IPS-18c (cell line): ENCODE results near the gene WASF3.
"Not testable (repeated sequence)": the region's sequence is repeated elsewhere in the genome, so short reads cannot be mapped to it uniquely, and the experiment has no call there.

Source experiments
- H3K4me3 ChIP-seq: 2 replicates; pipeline ENCODE4 v1.7.0; 2013; ENCODE audit warnings: low read depth, mild to moderate bottlenecking, low read length, moderate library complexity; ENCODE audit not compliant: insufficient read depth
- H3K9me3 ChIP-seq: one replicate; pipeline ENCODE4 v1.6.1; 2013; ENCODE audit warnings: mild to moderate bottlenecking, low read length, moderate library complexity; ENCODE audit not compliant: control insufficient read depth, insufficient read depth

Gene WASF3

GRCh38 chr13:26601669-26602068 lies 44.2 kb downstream of the WASF3 start:
- no peaks in the 10 kb centered on the region for H3K9me3 ChIP-seq

DNA sequence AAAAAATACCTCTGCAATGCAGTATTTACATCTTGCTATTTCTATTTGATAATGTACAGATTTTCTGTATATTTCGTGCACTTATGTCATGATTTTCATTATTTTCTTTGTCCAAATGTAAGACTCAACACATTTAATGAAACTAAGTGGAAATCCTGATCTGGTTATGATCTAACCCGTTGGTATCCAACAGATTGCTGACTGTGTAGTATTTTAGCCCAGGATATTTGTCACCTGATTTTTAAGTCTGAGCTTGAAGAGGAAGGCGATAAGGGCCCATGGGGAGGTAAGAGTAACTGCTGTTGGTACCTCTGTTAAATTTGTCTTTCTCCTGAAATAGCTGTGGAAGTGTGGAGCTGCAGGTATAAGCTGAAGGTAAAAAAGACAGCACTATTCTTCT lies 45.3 kb downstream of the WASF3 start:
- no peak overlapping the region for H3K4me3 ChIP-seq

More at GRCh38 chr13:26601669-26602068, 44.2 kb downstream of the WASF3 start:
- no peak overlapping the region for H3K4me3 ChIP-seq

GRCh38 chr13:26604784-26605545 lies 47.5 kb downstream of the WASF3 start:
- no peaks in the 10 kb centered on the region for H3K9me3 ChIP-seq
- H3K4me3 ChIP-seq, result no peak overlapping the region

More for the DNA sequence above, 45.3 kb downstream of the WASF3 start:
- H3K9me3 ChIP-seq, result no peaks in the 10 kb centered on the region

DNA sequence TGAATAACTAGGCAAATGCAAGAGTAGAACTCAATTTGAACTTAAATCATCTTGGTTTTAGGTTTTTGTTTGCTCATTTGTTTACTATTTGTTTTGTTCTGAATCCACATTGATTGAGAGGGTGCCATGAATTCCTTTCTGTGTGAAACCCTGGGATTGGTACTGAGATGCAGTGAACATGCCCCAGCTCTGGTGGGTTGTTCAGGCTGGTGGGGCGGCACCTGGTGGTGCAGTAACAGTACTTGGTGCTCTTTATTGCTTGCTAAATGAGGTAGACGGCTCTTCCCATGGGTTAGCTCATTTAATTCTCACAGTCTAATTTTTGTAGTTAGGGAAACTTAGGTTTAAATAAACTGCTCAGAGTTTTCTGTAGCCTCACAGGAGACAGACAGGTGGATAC lies 48.4 kb downstream of the WASF3 start:
- no peaks in the 10 kb centered on the region for H3K9me3 ChIP-seq
- no peak overlapping the region for H3K4me3 ChIP-seq

GRCh38 chr13:26606631-26607030 lies 49.1 kb downstream of the WASF3 start:
- H3K9me3 ChIP-seq, result no peaks in the 10 kb centered on the region
- no peak overlapping the region for H3K4me3 ChIP-seq

- H3K4me3 ChIP-seq, result no peak overlapping the region
- H3K9me3 ChIP-seq, result no peaks in the 10 kb centered on the region
Measured at GRCh38 chr13:26614721-26615120, 57.2 kb downstream of the WASF3 start.

DNA sequence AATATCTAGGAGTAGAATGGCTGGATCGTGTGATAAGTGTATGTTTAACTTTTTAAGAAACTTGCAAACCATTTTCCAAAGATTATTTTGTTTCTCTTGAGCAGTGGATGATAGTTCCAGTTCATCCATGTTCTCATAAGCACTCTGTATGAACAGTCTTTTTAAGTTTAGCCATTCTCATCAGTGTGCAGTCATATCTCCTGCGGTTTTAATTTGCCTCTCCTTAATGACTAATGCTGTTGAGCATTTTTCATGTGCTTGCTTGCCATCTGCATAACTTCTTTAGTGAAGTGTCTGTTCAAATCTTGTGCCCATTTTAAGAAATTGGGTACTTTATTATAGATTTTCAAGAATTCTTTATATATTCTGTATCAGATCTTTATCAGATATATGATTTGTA lies 58.6 kb downstream of the WASF3 start:
- Histone ChIP-seq H3K9me3 (no peaks in the 10 kb centered on the region), H3K4me3 (no peak overlapping the region)

- no peak overlapping the region for H3K4me3 ChIP-seq
- H3K9me3 ChIP-seq, result peaks cover 3% of the 10 kb centered on the region
Measured at GRCh38 chr13:26618726-26619125, 61.2 kb downstream of the WASF3 start.

DNA sequence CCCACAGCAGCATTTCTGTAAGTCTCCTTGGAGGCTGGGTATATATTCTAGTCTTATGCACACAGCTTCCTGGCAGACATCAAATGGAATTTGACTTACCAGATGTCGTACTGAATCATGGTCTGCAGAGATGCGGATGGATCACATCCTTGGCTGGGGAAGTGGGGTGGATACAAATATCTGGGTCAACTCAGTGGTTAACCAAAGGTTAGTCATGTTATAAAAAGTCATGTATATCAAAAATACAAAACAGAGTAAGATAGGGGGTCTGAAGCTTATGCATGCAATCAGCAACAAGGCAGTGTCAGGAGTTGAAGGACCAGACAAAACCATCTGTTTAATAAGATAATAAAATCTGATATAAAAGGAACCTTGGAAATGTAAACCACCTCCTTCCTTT lies 61.9 kb downstream of the WASF3 start:
- Histone ChIP-seq H3K9me3 (peaks cover 3% of the 10 kb centered on the region), H3K4me3 (no peak overlapping the region)

DNA sequence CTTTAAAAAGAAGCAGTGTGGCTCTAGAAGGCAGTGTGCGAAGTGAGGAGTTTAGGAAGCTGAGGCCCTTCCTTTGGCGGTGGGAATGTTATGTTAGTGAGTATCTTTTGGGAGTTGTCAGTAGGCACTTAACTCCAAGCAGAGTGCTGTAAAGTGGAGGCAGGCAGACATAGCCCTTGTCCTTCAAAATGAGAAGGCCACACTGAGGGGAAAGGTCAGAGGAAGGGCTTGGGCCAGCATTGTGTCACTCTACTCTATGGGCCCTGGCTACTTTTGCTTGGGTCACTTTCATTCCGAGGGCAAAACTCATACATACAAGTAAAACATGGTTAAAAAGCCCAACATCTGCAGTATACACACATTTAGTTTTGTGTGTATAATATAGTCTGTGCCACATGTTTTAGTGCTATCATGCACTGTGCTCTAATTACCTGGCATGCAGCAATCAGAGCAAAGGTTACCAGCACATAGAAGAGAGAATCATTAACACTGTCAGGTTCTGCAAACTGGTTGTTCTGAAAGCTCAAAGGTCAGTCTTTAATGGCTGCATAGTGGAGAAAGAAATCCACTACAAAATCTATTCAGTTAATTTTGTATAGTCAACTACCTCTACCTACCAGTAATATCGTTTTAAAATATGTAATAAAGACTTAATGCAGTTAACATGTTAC lies 64.4 kb downstream of the WASF3 start:
- peaks cover 3% of the 10 kb centered on the region for H3K9me3 ChIP-seq
- H3K4me3 ChIP-seq, result no peak overlapping the region

GRCh38 chr13:26623125-26623524 lies 65.6 kb downstream of the WASF3 start:
- H3K9me3 ChIP-seq, result peaks cover 3% of the 10 kb centered on the region

DNA sequence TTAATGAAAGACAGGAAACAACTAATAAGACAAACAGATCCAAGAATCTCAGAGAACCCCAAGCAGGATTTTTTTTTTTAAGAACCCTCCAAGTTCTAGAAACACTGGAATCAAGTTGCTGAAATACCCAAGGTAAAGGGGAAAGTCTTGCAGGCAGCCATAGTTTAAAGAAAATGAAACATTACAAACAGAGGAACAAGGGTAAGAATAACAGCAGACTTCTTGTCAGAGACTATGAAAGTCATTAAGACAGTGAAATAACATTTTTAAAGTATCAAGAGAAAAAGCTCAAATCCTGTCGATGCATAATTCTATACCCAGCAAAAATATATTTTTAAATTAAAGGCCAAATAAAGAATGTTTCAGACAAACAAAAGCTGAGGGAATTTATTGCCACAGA lies 67.1 kb downstream of the WASF3 start:
- H3K4me3 ChIP-seq, result no peak overlapping the region
- H3K9me3 ChIP-seq, result peaks cover 5% of the 10 kb centered on the region

More at GRCh38 chr13:26623125-26623524, 65.6 kb downstream of the WASF3 start:
- H3K4me3 ChIP-seq, result no peak overlapping the region

DNA sequence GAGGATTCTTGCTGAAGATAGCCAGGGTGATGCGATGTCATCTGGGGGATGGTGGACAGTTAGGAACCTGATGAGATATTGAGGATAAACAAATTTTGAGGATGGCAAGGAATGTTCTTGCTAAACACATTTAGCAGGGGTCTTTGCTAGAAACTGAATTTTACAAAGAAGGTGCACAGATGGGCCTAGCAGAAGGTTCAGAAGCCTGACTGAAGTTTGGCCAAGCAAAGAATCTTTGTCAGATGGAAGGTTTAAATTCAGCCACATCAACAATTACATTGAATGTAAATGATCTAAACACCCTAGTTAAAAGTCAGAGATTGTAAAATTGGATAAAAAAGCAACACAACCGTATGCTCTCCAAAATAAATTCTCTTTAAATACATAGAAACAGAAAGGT lies 68.8 kb downstream of the WASF3 start:
- H3K4me3 ChIP-seq, result no peak overlapping the region
- H3K9me3 ChIP-seq, result peaks cover 5% of the 10 kb centered on the region

GRCh38 chr13:26628706-26629105 lies 71.2 kb downstream of the WASF3 start:
- Histone ChIP-seq H3K9me3 (peaks cover 2% of the 10 kb centered on the region), H3K4me3 (no peak overlapping the region)

DNA sequence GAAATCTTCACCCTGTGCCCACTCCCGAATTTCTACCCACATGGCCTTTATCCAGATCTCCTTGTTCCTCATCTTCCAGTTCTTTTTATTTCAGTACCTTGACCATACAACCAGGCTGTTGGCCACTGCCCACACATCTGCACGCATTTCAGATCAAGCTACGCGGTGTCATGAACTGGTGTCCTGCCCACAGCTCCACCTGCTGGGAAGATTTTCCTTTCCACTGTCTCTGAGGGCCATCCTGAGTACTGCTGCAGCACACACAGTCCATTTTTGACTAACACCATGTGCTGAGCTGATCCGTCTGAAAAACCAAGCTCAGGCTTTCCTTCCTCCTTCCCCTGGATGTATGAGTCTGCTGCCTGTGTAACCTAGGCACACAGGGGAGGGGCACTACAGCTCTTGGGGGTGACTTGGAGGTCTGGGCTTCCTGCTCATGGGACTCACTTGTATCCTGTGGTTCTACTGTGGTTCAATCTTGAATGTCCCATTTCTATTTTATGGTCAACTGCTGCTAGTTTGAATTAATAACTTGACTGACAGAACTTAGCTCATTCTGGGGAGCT lies 71.9 kb downstream of the WASF3 start:
- no peak overlapping the region for H3K4me3 ChIP-seq
- peaks cover 3% of the 10 kb centered on the region for H3K9me3 ChIP-seq

DNA sequence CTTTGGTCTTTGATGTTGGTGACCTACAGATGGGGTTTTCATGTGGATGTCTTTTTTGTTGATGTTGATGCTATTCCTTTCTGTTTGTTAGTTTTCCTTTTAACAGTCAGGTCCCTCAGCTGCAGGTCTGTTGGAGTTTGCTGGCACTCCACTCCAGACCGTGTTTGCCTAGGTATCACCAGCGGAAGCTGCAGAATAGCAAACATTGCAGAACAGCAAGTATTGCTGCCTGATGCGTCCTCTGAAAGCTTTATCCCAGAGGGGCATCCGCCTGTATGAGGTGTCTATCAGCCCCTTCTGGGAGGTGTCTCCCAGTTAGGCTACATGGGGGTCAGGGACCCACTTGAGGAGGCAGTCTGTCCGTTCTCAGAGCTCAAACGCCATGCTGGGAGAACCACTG lies 78.2 kb downstream of the WASF3 start:
- H3K9me3 ChIP-seq, H3K4me3 ChIP-seq: not testable (repeated sequence)

DNA sequence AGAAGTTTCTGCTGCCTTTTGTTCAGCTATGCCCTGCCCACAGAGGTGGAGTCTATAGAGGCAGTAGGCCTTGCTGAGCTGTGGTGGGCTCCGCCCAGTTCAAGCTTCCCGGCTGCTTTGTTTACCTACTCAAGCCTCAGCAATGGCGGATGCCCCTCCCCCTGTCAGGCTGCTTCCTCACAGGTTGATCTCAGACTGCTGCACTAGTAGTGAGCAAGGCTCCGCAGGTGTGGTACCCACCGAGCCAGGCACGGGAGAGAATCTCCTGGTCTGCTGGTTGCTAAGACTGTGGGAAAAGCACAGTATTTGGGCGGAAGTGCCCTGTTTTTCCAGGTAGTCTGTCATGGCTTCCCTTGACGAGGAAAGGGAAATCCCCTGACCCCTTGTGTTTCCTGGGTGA lies 78.6 kb downstream of the WASF3 start:
- H3K9me3 ChIP-seq, H3K4me3 ChIP-seq: not testable (repeated sequence)

- H3K4me3 ChIP-seq, result no peak overlapping the region
- H3K9me3 ChIP-seq, result no peaks in the 10 kb centered on the region
Measured at GRCh38 chr13:26646603-26647002, 89.1 kb downstream of the WASF3 start.
